Ovary (tissue), 9 donors: ENCODE data around the gene HPCAL1. TPM values are rescaled to one million over a fixed set of nuclear protein-coding genes. Genes with fewer than 3 reads are reported as not detected.

Experiments used
- DNase-seq, 5 donors: peaks; one replicate each; pipeline ENCODE4 v3.0.0-alpha.2; 2019 to 2020
- H3K27ac ChIP-seq, 2 donors: fragments of 200-600 bp; one replicate each; pipeline versions ENCODE4 v1.5.1 to v1.8.0; 2019 to 2022
- H3K27me3 ChIP-seq: fragments of 200-600 bp; one replicate; pipeline ENCODE4 v1.8.0; 2022
- H3K36me3 ChIP-seq: fragments of 200-600 bp; sonication (generic); one replicate; pipeline ENCODE4 v1.5.1; 2019
- H3K4me1 ChIP-seq: one replicate; pipeline ENCODE4 v1.8.1; 2013; ENCODE audit warnings: mild to moderate bottlenecking, moderate library complexity; ENCODE audit not compliant: insufficient read depth
- H3K4me3 ChIP-seq: fragments of 200-600 bp; sonication (generic); one replicate; pipeline ENCODE4 v1.5.1; 2017
- H3K9me3 ChIP-seq, 2 donors: fragments of 200-600 bp in 1 of 2; sonication (generic) in 1 of 2; one replicate each; pipeline versions ENCODE4 v1.5.1 to v1.8.1; 2013 to 2019; ENCODE audit warnings: mild to moderate bottlenecking in 1 of 2, moderate library complexity in 1 of 2
- EP300 ChIP-seq: sonication (generic); formaldehyde crosslinking; IDR thresholded peaks from one replicate; pipeline ENCODE4 v1.6.1; 2017; ENCODE audit warnings: antibody characterized with exemption
- POLR2A ChIP-seq: fragments of 450-650 bp; IDR thresholded peaks from one replicate; pipeline ENCODE4 v1.6.1; 2017; ENCODE audit warnings: antibody characterized with exemption, mild to moderate bottlenecking, moderate library complexity
- WGBS, 3 donors: extraction: QIAGEN DNeasy Blood & Tissue Kit in 1 of 3; methylation state at CpG; one replicate each; pipeline versions ENCODE4 v1.1.5 to v1.1.7; 2013 to 2017; 5-methylcytosine and 5-hydroxymethylcytosine counted together
- intact Hi-C, 4 donors: fragments of 100-400 bp; cut with DNase I; formaldehyde crosslinking; loops; one replicate each; pipeline versions ENCODE4 v1.11.0 to v1.15.1; 2022 to 2023
- polyA plus RNA-seq, 2 donors: library from polyadenylated mRNA; stranded (reverse); fragments of 200-250 nt in 1 of 2; fragments of 350-450 nt in 1 of 2; fragmentation: Illumina TruSeq in 1 of 2; extraction: RNeasy Lipid Tissue Mini Kit (QIAGEN cat#74804) in 1 of 2; gene quantifications; one replicate each; pipeline ENCODE4 v1.2.3, GENCODE V29; 2013 to 2014
- total RNA-seq, 7 donors: library from RNA; depleted of rRNA in 2 of 7; stranded (reverse); fragments of >200 nt in 2 of 7; fragmentation: NEBNext Ultra II Directional in 3 of 7; extraction: Animal tissue kit (Norgen Biotek cat#: 25700) in 3 of 7; gene quantifications; one replicate each; pipeline versions ENCODE4 v1.1.0 to v1.2.4, GENCODE V29; 2016 to 2023
- TF ChIP-seq, protein P1 (sequence below), 3 donors: fragments of 450-650 bp in 2 of 3; fragments of 200-600 bp in 1 of 3; IDR thresholded peaks; one replicate each; pipeline versions ENCODE4 v1.5.1 to v1.8.0; 2016 to 2022; ENCODE audit warnings: antibody characterized with exemption in 3 of 3, mild to moderate bottlenecking in 1 of 3
- donor health status: DM: no; HTN: no; CAD: no; lungs with moderate emphysema.
- donor health status: DM: no; HTN: no; CAD: no.
- donor health status: Bipolar disorder and iron deficiency.
- donor health status: DM: yes; HTN: yes; CAD: no.
- donor health status: DM: no; HTN: no; CAD: no.
- donor health status: DM: yes; HTN: yes; CAD: no.

Gene HPCAL1
- total and polyA plus RNA-seq, 9 donors = 11.4 to 69.5 (median 18.5) TPM

DNA sequence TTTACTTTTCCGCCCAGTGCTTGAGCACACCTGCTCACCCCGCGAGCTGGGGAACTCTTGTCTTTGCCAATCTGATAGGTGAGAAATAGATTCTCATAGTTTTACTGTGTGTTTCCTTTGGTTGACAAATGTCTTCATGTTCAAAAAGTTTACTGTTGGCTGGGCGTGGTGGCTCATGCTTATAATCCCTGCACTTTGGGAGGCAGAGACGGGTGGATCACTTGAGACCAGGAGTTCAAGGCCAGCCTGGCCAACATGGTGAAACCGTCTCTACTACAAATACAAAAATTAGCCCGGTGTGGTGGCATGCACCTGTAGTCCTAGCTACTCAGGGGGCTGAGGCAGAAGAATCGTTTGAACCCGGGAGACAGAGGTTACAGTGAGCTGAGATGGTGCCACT lies 135.1 kb downstream of the HPCAL1 start:
- H3K4me1 ChIP-seq = no peaks in the 10 kb centered on the region
- no peak for DNase-seq
- H3K27me3 ChIP-seq = no peaks in the 10 kb centered on the region
- no peak for TF ChIP-seq EP300
- intact Hi-C loops = loop anchor here in 3 of 4 donors (5.0 to 10.0 kb wide), 5 partner anchors 217 to 623 kb away; partner anchors contain the start of gene RRM2 (in 2 of the 3)
- 57 to 73% (median 65%) methylated on average over 9 of the region's 9 CpGs for WGBS, 3 donors
- H3K27ac ChIP-seq = no peak overlapping the region
- H3K4me3 ChIP-seq = no peak overlapping the region
- no peaks in the 10 kb centered on the region for H3K9me3 ChIP-seq
- H3K36me3 ChIP-seq = no peaks in the 10 kb centered on the region

DNA sequence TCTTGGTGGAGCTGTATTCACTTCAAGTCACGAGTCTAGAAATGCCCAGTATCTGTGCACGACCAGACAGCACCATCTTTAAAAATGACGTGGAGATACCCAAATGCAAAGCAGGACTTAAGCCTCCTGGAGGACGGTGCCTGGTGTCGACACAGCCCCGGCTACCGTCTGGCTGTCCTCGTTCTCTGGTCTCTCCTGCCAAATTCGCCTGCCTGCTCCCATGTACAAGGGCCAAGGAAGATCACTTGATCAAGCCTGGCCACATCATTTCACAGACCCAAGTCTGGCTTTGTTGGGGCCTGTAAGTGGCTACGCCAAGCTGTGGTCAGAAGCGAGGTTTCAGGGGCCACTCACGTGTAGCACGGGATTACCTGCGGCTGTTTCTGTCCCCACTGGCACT lies 136.0 kb downstream of the HPCAL1 start:
- H3K27me3 ChIP-seq = no peaks in the 10 kb centered on the region
- 90 to 91% (median 91%) methylated on average over 14 of the region's 14 CpGs for WGBS, 3 donors
- no peak overlapping the region for H3K4me3 ChIP-seq
- intact Hi-C loops = loop anchor here in 3 of 4 donors (5.0 to 10.0 kb wide), 5 partner anchors 216 to 624 kb away; partner anchors contain the start of gene RRM2 (in 2 of the 3)
- H3K9me3 ChIP-seq = no peaks in the 10 kb centered on the region
- H3K36me3 ChIP-seq = no peaks in the 10 kb centered on the region
- DNase-seq = no peak
- no peak overlapping the region for H3K27ac ChIP-seq
- no peaks in the 10 kb centered on the region for H3K4me1 ChIP-seq
- TF ChIP-seq POLR2A (no peak), EP300 (no peak)
- TF ChIP-seq, protein P1, sequence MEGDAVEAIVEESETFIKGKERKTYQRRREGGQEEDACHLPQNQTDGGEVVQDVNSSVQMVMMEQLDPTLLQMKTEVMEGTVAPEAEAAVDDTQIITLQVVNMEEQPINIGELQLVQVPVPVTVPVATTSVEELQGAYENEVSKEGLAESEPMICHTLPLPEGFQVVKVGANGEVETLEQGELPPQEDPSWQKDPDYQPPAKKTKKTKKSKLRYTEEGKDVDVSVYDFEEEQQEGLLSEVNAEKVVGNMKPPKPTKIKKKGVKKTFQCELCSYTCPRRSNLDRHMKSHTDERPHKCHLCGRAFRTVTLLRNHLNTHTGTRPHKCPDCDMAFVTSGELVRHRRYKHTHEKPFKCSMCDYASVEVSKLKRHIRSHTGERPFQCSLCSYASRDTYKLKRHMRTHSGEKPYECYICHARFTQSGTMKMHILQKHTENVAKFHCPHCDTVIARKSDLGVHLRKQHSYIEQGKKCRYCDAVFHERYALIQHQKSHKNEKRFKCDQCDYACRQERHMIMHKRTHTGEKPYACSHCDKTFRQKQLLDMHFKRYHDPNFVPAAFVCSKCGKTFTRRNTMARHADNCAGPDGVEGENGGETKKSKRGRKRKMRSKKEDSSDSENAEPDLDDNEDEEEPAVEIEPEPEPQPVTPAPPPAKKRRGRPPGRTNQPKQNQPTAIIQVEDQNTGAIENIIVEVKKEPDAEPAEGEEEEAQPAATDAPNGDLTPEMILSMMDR (IDR thresholded peaks at IDR 0.05) = no peak

DNA sequence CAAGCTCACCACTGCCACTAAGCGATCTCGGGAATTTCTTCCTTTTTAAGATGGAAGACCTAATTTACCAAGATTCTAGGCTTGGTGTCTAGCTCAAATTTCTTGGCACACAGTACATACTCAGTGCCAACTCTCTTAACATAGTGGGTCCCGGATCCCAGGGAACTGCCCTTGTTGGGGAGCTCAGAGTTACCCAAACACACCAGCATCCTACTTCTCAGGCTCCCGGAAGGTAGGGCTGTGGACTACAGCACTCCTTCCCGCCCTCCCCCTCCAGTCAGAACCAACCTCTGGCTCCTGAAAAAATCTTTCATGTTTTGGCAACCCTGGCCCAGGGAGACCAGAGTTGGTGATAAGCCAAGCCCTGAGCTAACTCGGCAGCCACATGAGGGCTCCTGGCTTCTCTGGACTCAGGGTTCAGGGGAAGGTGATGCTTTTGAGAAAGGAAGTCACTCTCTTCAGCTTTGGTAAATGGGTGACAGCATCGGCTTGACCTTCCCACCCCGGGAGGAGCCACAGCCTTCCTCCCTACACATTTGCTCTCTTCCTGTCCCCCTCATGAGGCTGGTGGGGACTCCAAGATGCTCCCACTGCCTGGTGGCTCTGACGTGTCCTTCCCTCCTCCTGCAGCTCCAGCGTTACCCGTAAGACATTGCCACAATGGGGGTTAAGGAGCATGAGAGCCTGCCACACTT lies 136.6 kb downstream of the HPCAL1 start:
- WGBS, 3 donors = 68 to 69% (median 68%) methylated on average over 11 of the region's 11 CpGs
- no peak for DNase-seq
- H3K27me3 ChIP-seq = no peaks in the 10 kb centered on the region
- H3K27ac ChIP-seq = no peak overlapping the region
- no peaks in the 10 kb centered on the region for H3K36me3 ChIP-seq
- no peak overlapping the region for H3K4me3 ChIP-seq
- TF ChIP-seq EP300 (no peak), POLR2A (no peak)
- TF ChIP-seq, protein P1 (IDR thresholded peaks at IDR 0.05) = no peak
- intact Hi-C loops = loop anchor here in 3 of 4 donors (5.0 to 10.0 kb wide), 5 partner anchors 215 to 625 kb away; partner anchors contain the start of gene RRM2 (in 2 of the 3)
- no peaks in the 10 kb centered on the region for H3K9me3 ChIP-seq
- H3K4me1 ChIP-seq = no peaks in the 10 kb centered on the region

DNA sequence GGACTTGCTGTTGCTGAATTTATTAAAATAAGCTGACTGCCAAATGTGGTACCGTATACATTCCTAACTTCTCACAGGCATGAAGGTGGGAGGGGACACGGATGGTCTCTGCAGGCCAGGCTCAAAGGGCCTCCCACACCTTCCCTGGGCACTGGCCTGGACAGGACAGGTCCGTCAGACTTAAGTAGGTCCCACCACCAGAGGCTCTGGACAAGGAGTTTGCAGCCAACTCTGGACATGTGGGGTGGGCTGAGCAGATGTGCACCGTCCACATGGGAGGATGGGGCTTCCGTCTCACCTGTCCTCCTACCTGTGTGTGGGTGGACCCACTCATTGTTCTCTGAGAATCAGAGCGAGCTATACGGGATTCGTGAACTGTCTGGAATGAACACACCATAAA lies 137.3 kb downstream of the HPCAL1 start:
- no peaks in the 10 kb centered on the region for H3K27me3 ChIP-seq
- no peaks in the 10 kb centered on the region for H3K4me1 ChIP-seq
- TF ChIP-seq, protein P1 (IDR thresholded peaks at IDR 0.05) = no peak
- TF ChIP-seq EP300 (no peak), POLR2A (no peak)
- no peaks in the 10 kb centered on the region for H3K9me3 ChIP-seq
- WGBS, 3 donors = 83 to 91% (median 86%) methylated on average over 8 of the region's 8 CpGs
- no peak for DNase-seq
- H3K27ac ChIP-seq = no peak overlapping the region
- intact Hi-C loops = loop anchor here in 3 of 4 donors (5.0 to 10.0 kb wide), 5 partner anchors 215 to 625 kb away; partner anchors contain the start of gene RRM2 (in 2 of the 3)
- no peaks in the 10 kb centered on the region for H3K36me3 ChIP-seq
- no peak overlapping the region for H3K4me3 ChIP-seq

DNA sequence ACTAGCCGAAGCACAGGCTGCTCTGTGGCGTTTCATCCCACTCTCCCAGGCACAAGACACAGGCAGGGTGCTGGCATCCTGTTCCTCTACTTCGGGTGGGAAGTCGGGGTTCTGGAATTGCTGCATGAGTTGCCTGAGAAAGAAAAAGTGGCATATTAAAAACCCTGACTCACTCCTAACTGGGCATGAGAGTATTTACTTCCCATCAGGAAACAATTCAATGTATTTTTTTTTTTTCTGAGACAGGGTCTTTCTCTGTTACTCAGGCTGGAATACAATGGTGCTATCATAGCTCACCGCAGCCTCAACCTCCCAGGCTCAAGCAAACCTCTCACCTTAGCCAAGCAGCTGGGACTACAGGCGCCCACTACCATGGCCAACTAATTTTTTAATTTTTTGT lies 138.0 kb downstream of the HPCAL1 start:
- no peaks in the 10 kb centered on the region for H3K9me3 ChIP-seq
- H3K36me3 ChIP-seq = no peaks in the 10 kb centered on the region
- intact Hi-C loops = no loop called here
- no peak for DNase-seq
- no peak overlapping the region for H3K27ac ChIP-seq
- WGBS, 3 donors = 81 to 94% (median 91%) methylated on average over 6 of the region's 6 CpGs
- no peaks in the 10 kb centered on the region for H3K27me3 ChIP-seq
- TF ChIP-seq, protein P1 (IDR thresholded peaks at IDR 0.05) = no peak
- TF ChIP-seq EP300 = no peak
- TF ChIP-seq POLR2A = no peak
- H3K4me1 ChIP-seq = no peaks in the 10 kb centered on the region
- H3K4me3 ChIP-seq = no peak overlapping the region
